Kidney (tissue), 14 donors: ENCODE data around the gene TCERG1L. TPM values are rescaled to one million over a fixed set of nuclear protein-coding genes. Genes with fewer than 3 reads are reported as not detected.

Experiments used
- DNase-seq, 5 donors: peaks; one replicate each; pipeline ENCODE4 v3.0.0-alpha.2; 2013 to 2020
- FAIRE-seq: peaks from 2 replicates; lab custom pipeline; 2012; peaks lifted over from hg19 to GRCh38; lab: Jason Lieb, UNC
- H3K27ac ChIP-seq, 2 donors: one replicate each; pipeline ENCODE4 v1.7.0; 2013; ENCODE audit warnings: low read depth in 2 of 2, low read length in 2 of 2, inconsistent platforms in 1 of 2
- H3K27me3 ChIP-seq: one replicate; pipeline ENCODE4 v1.7.1; 2013; ENCODE audit warnings: low read length, inconsistent platforms; ENCODE audit not compliant: control insufficient read depth, insufficient read depth
- H3K36me3 ChIP-seq, 3 donors: one replicate each; pipeline versions ENCODE4 v1.7.0 to v1.7.1; 2013; ENCODE audit warnings: low read length in 3 of 3, control low read depth in 1 of 3, inconsistent platforms in 1 of 3; ENCODE audit not compliant: insufficient read depth in 3 of 3, control insufficient read depth in 2 of 3
- H3K4me1 ChIP-seq, 3 donors: one replicate each; pipeline versions ENCODE4 v1.7.0 to v1.7.1; 2013; ENCODE audit warnings: low read length in 3 of 3, inconsistent platforms in 1 of 3, low read depth in 1 of 3; ENCODE audit not compliant: control insufficient read depth in 2 of 3, insufficient read depth in 2 of 3
- H3K4me3 ChIP-seq, 3 donors: one replicate each; pipeline versions ENCODE4 v1.7.0 to v1.8.1; 2013; ENCODE audit warnings: low read length in 3 of 3, control low read depth in 1 of 3, inconsistent platforms in 1 of 3
- H3K9ac ChIP-seq, 3 donors: one replicate each; pipeline versions ENCODE4 v1.7.0 to v1.7.1; 2013; ENCODE audit warnings: low read length in 3 of 3, control low read depth in 1 of 3, inconsistent platforms in 1 of 3
- H3K9me3 ChIP-seq, 3 donors: one replicate each; pipeline versions ENCODE4 v1.7.0 to v1.7.1; 2013; ENCODE audit warnings: low read length in 3 of 3, control low read depth in 1 of 3, inconsistent platforms in 1 of 3; ENCODE audit not compliant: control insufficient read depth in 2 of 3, insufficient read depth in 1 of 3
- intact Hi-C: fragments of 100-400 bp; cut with DNase I; formaldehyde crosslinking; loops from one replicate; pipeline ENCODE4 v1.11.1; 2022
- polyA plus RNA-seq: library from polyadenylated mRNA; stranded (reverse); fragments of 350-450 nt; fragmentation: Illumina TruSeq; extraction: RNeasy Lipid Tissue Mini Kit (QIAGEN cat#74804); gene quantifications from one replicate; pipeline ENCODE4 v1.2.3, GENCODE V29; 2014; ENCODE audit warnings: low read depth, low replicate concordance; ENCODE audit not compliant: insufficient read depth
- total RNA-seq: library from RNA; stranded (reverse); fragmentation: NEBNext Ultra II Directional; extraction: Animal tissue kit (Norgen Biotek cat#: 25700); gene quantifications from one replicate; pipeline ENCODE4 v1.2.1, GENCODE V29; 2021
- TF ChIP-seq, protein P1 (sequence below): IDR thresholded peaks from 3 replicates; pipeline ENCODE4 v1.5.1; 2012; ENCODE audit warnings: mild to moderate bottlenecking, moderate library complexity, borderline replicate concordance; ENCODE audit not compliant: insufficient read depth; ENCODE audit errors: extremely low read depth
- donor health status: control.
- donor health status: control.
- donor health status: control.
- donor health status: control.
- donor health status: control.
- donor health status: DM: yes; HTN: yes; CAD: no.
- donor health status: Normal renal cell carcinoma (clear cell type).

The TCERG1L gene
- total and polyA plus RNA-seq, 2 donors from 2014 or later, result not detected

GRCh38 chr10:131259535-131259934 lies 52.0 kb downstream of the TCERG1L start:
- intact Hi-C loops, result no loop called here
- DNase-seq, result peak in 1 of 5 donors; percentile 20

DNA sequence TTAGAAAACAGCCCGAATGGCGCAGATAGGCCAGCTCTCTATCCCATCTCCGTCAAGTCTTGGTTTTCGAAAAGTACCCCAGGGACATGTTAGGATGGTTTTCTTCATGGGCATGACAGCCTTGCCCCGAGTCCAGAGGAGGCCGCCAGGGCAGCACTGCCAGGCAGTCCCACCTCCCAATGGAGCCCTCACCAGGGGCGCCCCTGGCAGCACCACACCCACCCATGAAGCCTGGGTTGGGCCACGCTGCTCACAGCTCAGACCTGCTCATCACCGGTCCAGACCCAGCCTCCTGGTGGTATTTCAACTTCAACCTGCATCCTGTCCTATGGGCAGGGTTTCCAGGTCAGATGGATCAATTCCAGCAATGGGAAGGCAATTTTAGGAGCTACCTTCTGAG lies 53.3 kb downstream of the TCERG1L start:
- no peak for DNase-seq
- no peak overlapping the region for H3K27ac ChIP-seq
- no peaks in the 10 kb centered on the region for H3K9me3 ChIP-seq
- no peaks in the 10 kb centered on the region for H3K36me3 ChIP-seq
- intact Hi-C loops, result no loop called here
- H3K27me3 ChIP-seq, result no peaks in the 10 kb centered on the region
- H3K4me3 ChIP-seq, result no peak overlapping the region
- TF ChIP-seq, protein P1, sequence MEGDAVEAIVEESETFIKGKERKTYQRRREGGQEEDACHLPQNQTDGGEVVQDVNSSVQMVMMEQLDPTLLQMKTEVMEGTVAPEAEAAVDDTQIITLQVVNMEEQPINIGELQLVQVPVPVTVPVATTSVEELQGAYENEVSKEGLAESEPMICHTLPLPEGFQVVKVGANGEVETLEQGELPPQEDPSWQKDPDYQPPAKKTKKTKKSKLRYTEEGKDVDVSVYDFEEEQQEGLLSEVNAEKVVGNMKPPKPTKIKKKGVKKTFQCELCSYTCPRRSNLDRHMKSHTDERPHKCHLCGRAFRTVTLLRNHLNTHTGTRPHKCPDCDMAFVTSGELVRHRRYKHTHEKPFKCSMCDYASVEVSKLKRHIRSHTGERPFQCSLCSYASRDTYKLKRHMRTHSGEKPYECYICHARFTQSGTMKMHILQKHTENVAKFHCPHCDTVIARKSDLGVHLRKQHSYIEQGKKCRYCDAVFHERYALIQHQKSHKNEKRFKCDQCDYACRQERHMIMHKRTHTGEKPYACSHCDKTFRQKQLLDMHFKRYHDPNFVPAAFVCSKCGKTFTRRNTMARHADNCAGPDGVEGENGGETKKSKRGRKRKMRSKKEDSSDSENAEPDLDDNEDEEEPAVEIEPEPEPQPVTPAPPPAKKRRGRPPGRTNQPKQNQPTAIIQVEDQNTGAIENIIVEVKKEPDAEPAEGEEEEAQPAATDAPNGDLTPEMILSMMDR, result no peak
- FAIRE-seq, result no peak
- no peak overlapping the region for H3K9ac ChIP-seq
- no peaks in the 10 kb centered on the region for H3K4me1 ChIP-seq

More at GRCh38 chr10:131259535-131259934, 52.0 kb downstream of the TCERG1L start:
- Histone ChIP-seq H3K27me3 (no peaks in the 10 kb centered on the region), H3K4me1 (no peaks in the 10 kb centered on the region), H3K27ac (no peak overlapping the region), H3K9me3 (no peaks in the 10 kb centered on the region), H3K36me3 (no peaks in the 10 kb centered on the region), H3K4me3 (no peak overlapping the region), H3K9ac (no peak overlapping the region)
- TF ChIP-seq, protein P1, result no peak
- FAIRE-seq, result no peak

GRCh38 chr10:131257027-131257426 lies 54.5 kb downstream of the TCERG1L start:
- no peak overlapping the region for H3K9ac ChIP-seq
- DNase-seq (no peak), FAIRE-seq (no peak)
- TF ChIP-seq, protein P1, result no peak
- no peaks in the 10 kb centered on the region for H3K4me1 ChIP-seq
- H3K4me3 ChIP-seq, result no peak overlapping the region
- no peaks in the 10 kb centered on the region for H3K36me3 ChIP-seq
- intact Hi-C loops, result no loop called here
- H3K9me3 ChIP-seq, result no peaks in the 10 kb centered on the region
- no peak overlapping the region for H3K27ac ChIP-seq
- H3K27me3 ChIP-seq, result no peaks in the 10 kb centered on the region

DNA sequence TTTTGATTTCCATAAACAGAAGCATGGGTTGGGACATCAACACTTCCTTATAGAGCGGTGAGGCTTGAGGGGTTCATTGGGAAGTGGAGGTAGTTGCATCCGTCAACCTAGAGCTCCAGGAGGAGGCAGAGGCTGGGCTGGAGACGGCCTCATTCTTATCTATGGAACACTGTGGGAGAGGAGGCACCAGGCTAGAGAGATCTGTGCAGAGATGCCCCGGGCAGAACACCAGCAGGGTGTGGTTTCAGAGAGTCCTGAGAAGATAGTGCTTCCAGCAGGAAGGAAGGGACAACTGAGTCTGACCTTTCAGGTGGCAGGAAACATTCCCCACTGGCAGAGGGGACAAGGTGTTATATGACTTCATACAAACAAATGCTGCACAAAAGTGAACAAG lies 56.7 kb downstream of the TCERG1L start:
- Histone ChIP-seq H3K27me3 (peaks cover 2% of the 10 kb centered on the region), H3K4me3 (no peak overlapping the region), H3K9ac (no peak overlapping the region), H3K4me1 (no peaks in the 10 kb centered on the region), H3K36me3 (no peaks in the 10 kb centered on the region), H3K27ac (no peak overlapping the region), H3K9me3 (no peaks in the 10 kb centered on the region)
- intact Hi-C loops, result no loop called here
- no peak for DNase-seq
- FAIRE-seq, result no peak
- TF ChIP-seq, protein P1, result no peak
